Measurements from ENCODE around the gene TUBB2A. TPM values are rescaled to one million over a fixed set of nuclear protein-coding genes. Genes with fewer than 3 reads are reported as not detected.
A peak's percentile ranks its signal among the peaks of the same experiment; 100 is the strongest.

The TUBB2A gene
- total RNA-seq, 1 donor from 2014 or later = 401 TPM

DNA sequence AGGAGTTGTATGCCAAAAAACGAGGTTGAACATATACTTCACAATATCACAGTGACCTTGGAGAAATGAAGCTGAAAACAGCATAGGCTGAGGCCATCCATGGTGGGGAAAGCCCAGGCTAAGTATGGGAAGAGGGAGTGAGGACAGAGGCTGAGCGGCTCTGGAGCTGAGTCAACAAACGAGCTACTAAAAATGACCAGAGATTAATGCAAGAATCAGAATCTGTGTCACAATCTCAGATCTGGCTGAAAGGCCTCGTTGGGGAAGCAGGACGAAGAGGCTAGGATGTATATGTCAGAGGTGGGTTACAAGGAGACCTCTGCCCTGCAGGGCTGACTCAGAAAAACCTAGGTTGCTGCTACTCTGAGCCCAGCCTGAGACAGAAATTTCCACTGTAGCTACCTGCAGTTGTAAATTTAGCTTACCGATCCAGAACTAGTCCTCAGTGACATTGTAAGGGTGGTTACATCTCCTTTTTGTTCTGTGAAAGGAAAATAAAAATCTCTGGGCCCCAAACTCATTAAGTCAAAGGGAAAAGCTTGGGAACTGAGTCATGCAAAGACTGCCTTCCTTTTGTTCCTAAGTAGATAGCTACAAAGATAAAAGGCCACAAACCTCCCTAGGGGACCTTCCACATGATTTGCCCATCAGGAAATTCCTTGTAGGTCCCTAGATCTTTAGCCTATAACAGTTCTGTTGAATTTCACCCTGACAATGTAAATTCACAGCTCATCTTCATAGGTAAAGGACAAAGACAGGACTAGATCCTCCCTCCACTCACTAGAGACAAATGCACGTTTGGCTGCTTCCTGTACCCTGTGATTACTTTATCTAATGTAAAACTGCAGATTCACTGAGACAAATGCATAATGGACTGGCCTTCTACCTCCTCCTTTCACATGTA lies 8.5 kb upstream of the TUBB2A start:
- Mint-ChIP-seq H3K27me3 (ENCODE audit: low read depth, unreplicated experiment) (no peaks in the 10 kb centered on the region), H3K36me3 (ENCODE audit: low read depth, unreplicated experiment) (no peaks in the 10 kb centered on the region), H3K4me3 (ENCODE audit: unreplicated experiment) (peak overlapping the region; percentile 60), H3K9me3 (ENCODE audit: unreplicated experiment) (no peaks in the 10 kb centered on the region), H3K4me1 (ENCODE audit: low read depth, unreplicated experiment) (peaks cover 45% of the 10 kb centered on the region), H3K27ac (ENCODE audit: unreplicated experiment) (peak overlapping the region; percentile 64)
- peak overlapping the region; percentile 63 for H3K27ac ChIP-seq (ENCODE audit: low read depth, low read length)
- no peak for FAIRE-seq
- H3K4me2 ChIP-seq (ENCODE audit: low read length) = peak overlapping the region; percentile 70
- H3K9me3 ChIP-seq (ENCODE audit: insufficient read depth, low read depth, low read length) = no peaks in the 10 kb centered on the region
- peaks cover 19% of the 10 kb centered on the region for H3K4me1 ChIP-seq (ENCODE audit: insufficient read depth, low read length)
- no peaks in the 10 kb centered on the region for H3K79me2 ChIP-seq (ENCODE audit: insufficient read depth, low read length)
- H4K20me1 ChIP-seq (ENCODE audit: insufficient read depth, low read length) = no peaks in the 10 kb centered on the region
- H3K27me3 ChIP-seq (ENCODE audit: insufficient read depth, low read length) = no peaks in the 10 kb centered on the region
- TF ChIP-seq, protein P1, sequence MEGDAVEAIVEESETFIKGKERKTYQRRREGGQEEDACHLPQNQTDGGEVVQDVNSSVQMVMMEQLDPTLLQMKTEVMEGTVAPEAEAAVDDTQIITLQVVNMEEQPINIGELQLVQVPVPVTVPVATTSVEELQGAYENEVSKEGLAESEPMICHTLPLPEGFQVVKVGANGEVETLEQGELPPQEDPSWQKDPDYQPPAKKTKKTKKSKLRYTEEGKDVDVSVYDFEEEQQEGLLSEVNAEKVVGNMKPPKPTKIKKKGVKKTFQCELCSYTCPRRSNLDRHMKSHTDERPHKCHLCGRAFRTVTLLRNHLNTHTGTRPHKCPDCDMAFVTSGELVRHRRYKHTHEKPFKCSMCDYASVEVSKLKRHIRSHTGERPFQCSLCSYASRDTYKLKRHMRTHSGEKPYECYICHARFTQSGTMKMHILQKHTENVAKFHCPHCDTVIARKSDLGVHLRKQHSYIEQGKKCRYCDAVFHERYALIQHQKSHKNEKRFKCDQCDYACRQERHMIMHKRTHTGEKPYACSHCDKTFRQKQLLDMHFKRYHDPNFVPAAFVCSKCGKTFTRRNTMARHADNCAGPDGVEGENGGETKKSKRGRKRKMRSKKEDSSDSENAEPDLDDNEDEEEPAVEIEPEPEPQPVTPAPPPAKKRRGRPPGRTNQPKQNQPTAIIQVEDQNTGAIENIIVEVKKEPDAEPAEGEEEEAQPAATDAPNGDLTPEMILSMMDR (IDR thresholded peaks at IDR 0.05; ENCODE audit: insufficient read depth, low read depth, low read length) = no peak
- TF ChIP-seq EZH2 (IDR thresholded peaks at IDR 0.05; ENCODE audit: insufficient read depth, low read length) = no peak
- H2AFZ ChIP-seq (ENCODE audit: low read depth, low read length) = no peak overlapping the region
- peak overlapping the region; percentile 23 for H3K9ac ChIP-seq (ENCODE audit: low read length)
- no peak overlapping the region for H3K4me3 ChIP-seq (ENCODE audit: insufficient read depth, low read depth, low read length)
- peak; percentile 80 for DNase-seq (ENCODE audit: low read depth)
- no peaks in the 10 kb centered on the region for H3K36me3 ChIP-seq (ENCODE audit: insufficient read depth, low read length)

DNA sequence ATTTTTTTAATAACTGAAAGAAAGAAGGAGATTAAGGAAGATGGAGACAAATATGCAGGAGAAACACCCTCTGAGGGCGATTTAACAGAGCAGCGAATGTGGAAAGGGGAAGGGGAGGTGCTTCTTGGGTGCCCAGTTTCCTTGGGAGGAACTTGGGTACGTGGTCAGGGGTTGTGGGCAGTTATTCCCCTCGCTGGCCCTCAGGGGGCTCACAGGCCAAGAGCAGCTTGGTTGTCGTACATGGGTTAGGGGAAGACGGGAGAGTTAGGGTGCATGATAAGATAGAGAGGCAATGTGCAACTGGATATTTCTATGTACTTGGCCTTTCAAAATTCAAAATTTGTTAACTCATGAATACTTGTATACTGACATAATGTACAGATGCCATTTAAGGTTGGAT lies 7.0 kb upstream of the TUBB2A start:
- Histone ChIP-seq H3K4me3 (ENCODE audit: insufficient read depth, low read depth, low read length) (no peak overlapping the region), H3K27me3 (ENCODE audit: insufficient read depth, low read length) (no peaks in the 10 kb centered on the region), H3K36me3 (ENCODE audit: insufficient read depth, low read length) (no peaks in the 10 kb centered on the region), H3K27ac (ENCODE audit: low read depth, low read length) (no peak overlapping the region), H3K9me3 (ENCODE audit: insufficient read depth, low read depth, low read length) (no peaks in the 10 kb centered on the region), H2AFZ (ENCODE audit: low read depth, low read length) (no peak overlapping the region), H4K20me1 (ENCODE audit: insufficient read depth, low read length) (no peaks in the 10 kb centered on the region), H3K4me2 (ENCODE audit: low read length) (no peak overlapping the region), H3K9ac (ENCODE audit: low read length) (no peak overlapping the region), H3K79me2 (ENCODE audit: insufficient read depth, low read length) (no peaks in the 10 kb centered on the region), H3K4me1 (ENCODE audit: insufficient read depth, low read length) (peaks cover 27% of the 10 kb centered on the region)
- Mint-ChIP-seq H3K36me3 (ENCODE audit: low read depth, unreplicated experiment) (no peaks in the 10 kb centered on the region), H3K27me3 (ENCODE audit: low read depth, unreplicated experiment) (no peaks in the 10 kb centered on the region), H3K9me3 (ENCODE audit: unreplicated experiment) (no peaks in the 10 kb centered on the region), H3K4me3 (ENCODE audit: unreplicated experiment) (no peak overlapping the region), H3K27ac (ENCODE audit: unreplicated experiment) (no peak overlapping the region), H3K4me1 (ENCODE audit: low read depth, unreplicated experiment) (peaks cover 51% of the 10 kb centered on the region)
- FAIRE-seq = no peak
- TF ChIP-seq, protein P1 (IDR thresholded peaks at IDR 0.05; ENCODE audit: insufficient read depth, low read depth, low read length) = no peak
- no peak for TF ChIP-seq EZH2 (IDR thresholded peaks at IDR 0.05; ENCODE audit: insufficient read depth, low read length)
- DNase-seq (ENCODE audit: low read depth) = no peak

DNA sequence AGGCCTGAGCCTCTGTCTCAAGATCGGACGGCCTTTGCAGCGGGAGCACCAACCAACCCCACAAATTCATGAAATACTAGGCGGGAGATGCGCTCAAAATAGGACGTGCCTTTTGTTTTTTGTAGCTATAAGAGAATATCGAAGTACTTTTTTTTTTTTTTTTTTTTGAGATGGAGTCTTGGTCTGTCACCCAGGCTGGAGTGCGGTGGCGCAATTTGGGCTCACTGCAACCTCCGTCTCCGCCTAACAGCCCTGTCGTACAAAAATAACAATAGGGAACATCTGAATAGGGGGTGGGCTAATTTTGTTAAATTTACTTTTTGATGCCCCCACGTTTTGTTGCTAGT lies 5.9 kb upstream of the TUBB2A start:
- Histone ChIP-seq H3K79me2 (ENCODE audit: insufficient read depth, low read length) (no peaks in the 10 kb centered on the region), H4K20me1 (ENCODE audit: insufficient read depth, low read length) (no peaks in the 10 kb centered on the region), H3K27me3 (ENCODE audit: insufficient read depth, low read length) (no peaks in the 10 kb centered on the region), H3K4me1 (ENCODE audit: insufficient read depth, low read length) (peaks cover 31% of the 10 kb centered on the region), H3K36me3 (ENCODE audit: insufficient read depth, low read length) (no peaks in the 10 kb centered on the region), H3K9ac (ENCODE audit: low read length) (peak overlapping the region; percentile 63), H2AFZ (ENCODE audit: low read depth, low read length) (peak overlapping the region; percentile 47), H3K9me3 (ENCODE audit: insufficient read depth, low read depth, low read length) (no peaks in the 10 kb centered on the region), H3K27ac (ENCODE audit: low read depth, low read length) (no peak overlapping the region), H3K4me2 (ENCODE audit: low read length) (peak overlapping the region; percentile 96), H3K4me3 (ENCODE audit: insufficient read depth, low read depth, low read length) (peak overlapping the region; percentile 34)
- FAIRE-seq (no peak), DNase-seq (ENCODE audit: low read depth) (no peak)
- Mint-ChIP-seq H3K4me1 (ENCODE audit: low read depth, unreplicated experiment) (peaks cover 51% of the 10 kb centered on the region), H3K4me3 (ENCODE audit: unreplicated experiment) (peak overlapping the region; percentile 80), H3K36me3 (ENCODE audit: low read depth, unreplicated experiment) (no peaks in the 10 kb centered on the region), H3K9me3 (ENCODE audit: unreplicated experiment) (no peaks in the 10 kb centered on the region), H3K27ac (ENCODE audit: unreplicated experiment) (peak overlapping the region; percentile 82), H3K27me3 (ENCODE audit: low read depth, unreplicated experiment) (no peaks in the 10 kb centered on the region)
- TF ChIP-seq, protein P1 (IDR thresholded peaks at IDR 0.05; ENCODE audit: insufficient read depth, low read depth, low read length) = no peak
- no peak for TF ChIP-seq EZH2 (IDR thresholded peaks at IDR 0.05; ENCODE audit: insufficient read depth, low read length)

All from astrocyte (in vitro differentiated cells and primary cell).